ENCODE data around the gene STX19. TPM values are rescaled to one million over a fixed set of nuclear protein-coding genes. Genes with fewer than 3 reads are reported as not detected.

STX19 gene, protein sequence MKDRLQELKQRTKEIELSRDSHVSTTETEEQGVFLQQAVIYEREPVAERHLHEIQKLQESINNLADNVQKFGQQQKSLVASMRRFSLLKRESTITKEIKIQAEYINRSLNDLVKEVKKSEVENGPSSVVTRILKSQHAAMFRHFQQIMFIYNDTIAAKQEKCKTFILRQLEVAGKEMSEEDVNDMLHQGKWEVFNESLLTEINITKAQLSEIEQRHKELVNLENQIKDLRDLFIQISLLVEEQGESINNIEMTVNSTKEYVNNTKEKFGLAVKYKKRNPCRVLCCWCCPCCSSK
- total RNA-seq (1 to 10 TPM in 2 of 5 donors, not detected in 3; 1.7 to 7.5 TPM), polyA plus RNA-seq (10 to 100 TPM in 2 of 3 donors, 1 to 10 TPM in 1; 9.2 to 21.1 (median 10.4) TPM)
- long read RNA-seq, donor 1 = 0 reads
- long read RNA-seq, donor 2 = 0 reads
- long read RNA-seq, donor 3 = 0 reads
- long read RNA-seq, donor 4 = 0 reads
- long read RNA-seq, donor 5 = 0 reads
- long read RNA-seq, donor 6 = 0 reads
- long read RNA-seq, donor 7 = 0 reads
- long read RNA-seq, donor 8 = 0 reads
- long read RNA-seq, donor 9 = 0 reads
- long read RNA-seq, donor 10 = 0 reads

DNA sequence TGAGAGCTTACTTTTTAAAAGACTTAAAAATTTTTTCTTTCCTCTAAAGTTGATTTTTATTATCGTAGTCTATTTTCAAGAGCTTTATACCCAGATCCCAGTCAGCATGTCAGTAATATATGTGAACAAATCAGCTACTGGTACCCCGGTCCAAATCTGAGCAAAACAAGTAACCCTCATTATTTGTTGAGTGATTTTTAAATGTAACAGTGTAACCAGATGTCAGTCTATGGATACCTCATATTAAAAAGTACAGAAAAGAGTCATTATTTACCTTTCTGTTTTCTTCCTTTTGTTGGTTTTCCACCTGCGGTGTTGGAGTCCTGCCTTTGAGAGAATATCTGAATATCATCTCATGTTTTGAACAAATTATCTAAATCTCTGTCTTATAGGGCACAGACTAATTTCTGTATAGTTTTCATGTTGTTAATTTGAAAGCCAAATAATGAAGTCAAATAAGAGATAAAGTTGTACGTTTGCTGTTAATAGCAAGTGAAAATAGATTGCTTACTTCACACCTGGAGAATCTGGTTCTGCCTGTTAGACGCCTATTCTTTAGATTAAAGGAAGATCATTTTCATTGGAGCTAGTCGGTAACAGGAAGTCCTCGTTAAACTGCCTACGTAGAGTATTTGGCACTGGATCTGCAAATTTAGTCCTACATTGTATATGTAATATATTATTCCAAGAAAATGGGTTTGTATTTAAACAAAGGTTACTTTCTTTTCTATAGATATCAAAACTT, at the start of gene STX19:
STX19 (minus strand) TSS at position 505 of the 745 bp plus-strand sequence. CDS start 13,328 bp downstream, outside the sequence.
- intact Hi-C loops (cut with DNase I; ENCODE audit: low total_unique reads) = no loop called here
- peaks cover 0 to 19% (median 8%) of the 10 kb centered on the region in 4 donors for H3K4me1 ChIP-seq
- peak in 1 of 2 donors; percentile 94 for DNase-seq
- H3K9me3 ChIP-seq = no peaks in the 10 kb centered on the region
- 29 to 60% (median 36%) methylated on average over 8 of the region's 8 CpGs for WGBS, 5 donors
- H3K27me3 ChIP-seq = no peaks in the 10 kb centered on the region
- peak within 1 kb of the TSS; percentile 18 to 29 (median 25) for H3K4me3 ChIP-seq
- H3K27ac ChIP-seq = peak within 1 kb of the TSS in 4 of 5 donors; percentile 71 to 78 (median 74)
- no peaks in the 10 kb centered on the region for H3K36me3 ChIP-seq
- TF ChIP-seq POLR2A (IDR thresholded peaks at IDR 0.05) (no peak), POLR2AphosphoS5 (IDR thresholded peaks at IDR 0.05) (peak in 2 of 3 donors; percentile 74 to 78)

DNA sequence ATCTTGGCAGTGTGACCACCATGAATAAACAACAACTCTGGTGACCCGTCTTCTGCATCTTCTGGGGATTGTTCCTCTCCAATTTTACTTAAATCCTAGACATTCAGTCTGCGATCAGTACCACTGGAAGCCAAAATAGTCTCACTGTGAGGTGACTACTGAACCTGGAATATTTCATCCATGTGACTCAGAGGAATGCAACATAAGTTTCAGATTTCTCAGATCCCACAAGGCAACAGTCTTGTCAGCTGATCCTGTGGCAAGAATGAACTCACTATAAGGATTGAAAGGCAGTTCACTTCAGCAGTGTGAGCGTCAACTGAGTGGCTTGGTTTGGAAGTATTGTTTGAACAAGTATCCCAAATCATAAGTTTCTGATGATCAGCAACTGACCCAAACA, 47.7 kb upstream of the STX19 start:
- WGBS, 5 donors = 82 to 93% (median 90%) methylated on average over 3 of the region's 3 CpGs
- Histone ChIP-seq H3K27ac (no peak overlapping the region), H3K4me1 (peaks cover 6 to 17% (median 12%) of the 10 kb centered on the region in 4 donors), H3K27me3 (no peaks in the 10 kb centered on the region), H3K4me3 (no peak overlapping the region), H3K9me3 (no peaks in the 10 kb centered on the region), H3K36me3 (peaks cover 0 to 34% (median 29%) of the 10 kb centered on the region in 4 donors)
- intact Hi-C loops (cut with DNase I; ENCODE audit: low total_unique reads) = no loop called here
- no peak for DNase-seq
- TF ChIP-seq POLR2A (IDR thresholded peaks at IDR 0.05) (no peak), POLR2AphosphoS5 (IDR thresholded peaks at IDR 0.05) (no peak)

GRCh38 chr3:94071713-94072284, 43.4 kb upstream of the STX19 start:
- Histone ChIP-seq H3K27me3 (no peaks in the 10 kb centered on the region), H3K27ac (no peak overlapping the region), H3K4me3 (no peak overlapping the region), H3K36me3 (peaks cover 0 to 41% (median 28%) of the 10 kb centered on the region in 4 donors), H3K4me1 (peaks cover 0 to 31% (median 14%) of the 10 kb centered on the region in 4 donors), H3K9me3 (no peaks in the 10 kb centered on the region)
- DNase-seq = no peak
- TF ChIP-seq POLR2AphosphoS5 (IDR thresholded peaks at IDR 0.05) = no peak
- no peak for TF ChIP-seq EP300 (IDR thresholded peaks at IDR 0.05)
- TF ChIP-seq POLR2A (IDR thresholded peaks at IDR 0.05) = no peak
- no peak for TF ChIP-seq CTCF (IDR thresholded peaks at IDR 0.05)
- 78 to 94% (median 88%) methylated on average over 4 of the region's 4 CpGs for WGBS, 5 donors
- intact Hi-C loops (cut with DNase I; ENCODE audit: low total_unique reads) = loop anchor here (5.0 kb wide), 1 partner anchor 74 kb away; no protein-coding TSS in a partner anchor

DNA sequence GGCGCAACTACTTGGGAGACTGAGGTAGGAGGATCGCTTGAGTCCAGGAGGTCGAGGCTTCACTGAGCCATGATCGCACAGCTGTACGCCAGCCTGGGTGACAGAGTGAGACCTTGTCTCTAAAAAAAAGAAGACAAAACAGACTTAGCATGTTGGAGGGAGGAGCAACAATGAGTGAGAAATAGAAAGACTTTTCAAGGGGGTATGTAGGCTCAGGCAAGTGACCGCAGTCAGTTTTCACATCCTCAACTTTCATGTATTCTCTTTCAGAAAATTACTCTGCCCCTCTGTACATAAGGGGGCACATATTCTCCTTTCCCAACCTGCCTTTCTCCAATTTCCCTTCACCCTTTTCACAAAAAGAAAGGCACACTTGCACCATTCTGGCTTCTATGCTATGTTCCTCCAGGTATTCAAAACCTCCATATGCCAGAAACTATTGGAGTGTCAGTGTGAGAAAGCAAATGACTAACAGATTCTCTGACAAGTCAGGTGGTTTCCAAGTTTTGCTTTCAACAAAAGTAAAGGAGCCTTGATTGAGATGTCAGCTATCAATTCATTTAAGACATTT, 42.0 kb upstream of the STX19 start:
- TF ChIP-seq POLR2A (IDR thresholded peaks at IDR 0.05) (no peak), CTCF (IDR thresholded peaks at IDR 0.05) (no peak), EP300 (IDR thresholded peaks at IDR 0.05) (no peak), POLR2AphosphoS5 (IDR thresholded peaks at IDR 0.05) (no peak)
- Histone ChIP-seq H3K9me3 (no peaks in the 10 kb centered on the region), H3K4me3 (no peak overlapping the region), H3K27ac (no peak overlapping the region), H3K4me1 (peaks cover 0 to 45% (median 21%) of the 10 kb centered on the region in 4 donors), H3K36me3 (peaks cover 0 to 32% (median 21%) of the 10 kb centered on the region in 4 donors), H3K27me3 (no peaks in the 10 kb centered on the region)
- intact Hi-C loops (cut with DNase I; ENCODE audit: low total_unique reads) = loop anchor here (5.0 kb wide), 1 partner anchor 73 kb away; no protein-coding TSS in a partner anchor
- WGBS, 5 donors = 93 to 98% (median 94%) methylated on average over 6 of the region's 6 CpGs
- DNase-seq = no peak

Measured in stomach (tissue), 19 donors.